HCT116 (cell line): ENCODE measurements around the gene TNS3. TPM values are rescaled to one million over a fixed set of nuclear protein-coding genes. Genes with fewer than 3 reads are reported as not detected.

ENCODE experiments used
- ATAC-seq: fragments of 200-7000 bp; cut with Tn5 transposase; 2 replicates; pipeline ENCODE4 v1.9.1; 2020; ENCODE audit warnings: mild to moderate bottlenecking, moderate library complexity
- BruUV-seq: library from RNA; stranded (reverse); fragments of 400-500 nt; replicated peaks from 2 replicates; lab custom pipeline; 2021; lab: Mats Ljungman, UMichigan
- CTCF ChIA-PET: fragments of 300-600 bp; sonication (Branson Sonifier 250); formaldehyde crosslinking; loops from one replicate; lab custom pipeline; 2021; ENCODE audit warnings: antibody characterized with exemption; lab: Charles Lee
- POLR2A ChIA-PET: fragments of 300-600, 350-600 bp; sonication (Branson Sonifier 250); formaldehyde crosslinking; loops from one replicate; lab custom pipeline; 2021; ENCODE audit warnings: antibody characterized with exemption; lab: Charles Lee
- RAD21 ChIA-PET, 2 experiments: fragments of 300-600 bp; sonication (Branson Sonifier 250); formaldehyde crosslinking; loops; one replicate each; lab custom pipeline; 2023; ENCODE audit warnings: low total read pairs in 2 of 2; ENCODE audit not compliant: uncharacterized antibody in 2 of 2, unreplicated experiment in 2 of 2, low non-redundant PET in 1 of 2; lab: Charles Lee
- DNase-seq: peaks from one replicate; pipeline ENCODE4 v3.0.0-alpha.2; 2010; ENCODE audit warnings: low read depth, low spot score
- H2AFZ ChIP-seq: fragments of 200-600 bp; shearing (Covaris generic), sonication (generic); 2 replicates; pipeline ENCODE4 v1.6.1; 2017; ENCODE audit warnings: low read depth, mixed run types, mixed read lengths, antibody characterized with exemption, low read length; ENCODE audit not compliant: poor library complexity, severe bottlenecking
- H3K27ac ChIP-seq: 2 replicates; pipeline ENCODE4 v1.5.1; 2012; ENCODE audit warnings: low read depth, low read length
- H3K27me3 ChIP-seq: fragments of 200-600 bp; sonication (generic); 2 replicates; pipeline ENCODE4 v1.6.1; 2016; ENCODE audit warnings: mixed run types, low read length, mixed read lengths; ENCODE audit not compliant: insufficient read depth
- H3K36me3 ChIP-seq, 2 experiments: fragments of 200-500 bp in 1 of 2; fragments of 200-600 bp in 1 of 2; sonication (Bioruptor generic) in 1 of 2; sonication (generic) in 1 of 2; 2 replicates each; pipeline versions ENCODE4 v1.5.1 to v1.6.1; 2014 to 2016; ENCODE audit warnings: low read length in 2 of 2, inconsistent platforms in 1 of 2, mixed read lengths in 1 of 2, mixed run types in 1 of 2; ENCODE audit not compliant: insufficient read depth in 2 of 2, control insufficient read depth in 1 of 2
- H3K4me1 ChIP-seq, 2 experiments: fragments of 200-600 bp in 1 of 2; sonication (generic) in 1 of 2; 2 replicates each; pipeline versions ENCODE4 v1.5.1 to v1.6.1; 2012 to 2017; ENCODE audit warnings: low read length in 2 of 2, inconsistent platforms in 1 of 2, mild to moderate bottlenecking in 1 of 2, mixed read lengths in 1 of 2, mixed run types in 1 of 2, moderate library complexity in 1 of 2; ENCODE audit not compliant: insufficient read depth in 2 of 2, control insufficient read depth in 1 of 2
- H3K4me2 ChIP-seq: fragments of 200-600 bp; sonication (generic); 2 replicates; pipeline ENCODE4 v1.6.1; 2017; ENCODE audit warnings: mixed run types, low read length, mixed read lengths
- H3K4me3 ChIP-seq, 2 experiments: fragments of 200-600 bp in 1 of 2; sonication (generic) in 1 of 2; replicated peaks in 1 of 2; 2 replicates each; pipeline ENCODE4 v1.5.1; 2011 to 2016; ENCODE audit warnings: low read length in 2 of 2, control low read depth in 1 of 2, low read depth in 1 of 2, mild to moderate bottlenecking in 1 of 2, mixed read lengths in 1 of 2, mixed run types in 1 of 2
- H3K79me2 ChIP-seq: fragments of 200-600 bp; sonication (generic); 2 replicates; pipeline ENCODE4 v1.6.1; 2017; ENCODE audit warnings: mild to moderate bottlenecking, mixed run types, low read length, moderate library complexity, mixed read lengths; ENCODE audit not compliant: insufficient read depth
- H3K9ac ChIP-seq: fragments of 200-600 bp; sonication (generic); 2 replicates; pipeline ENCODE4 v1.6.1; 2016; ENCODE audit warnings: low read length, mixed read lengths
- H3K9me2 ChIP-seq: fragments of 200-600 bp; sonication (generic), shearing (Covaris generic); 2 replicates; pipeline ENCODE4 v1.6.1; 2017; ENCODE audit warnings: mixed run types, mild to moderate bottlenecking, moderate library complexity; ENCODE audit not compliant: insufficient read depth
- H3K9me3 ChIP-seq, 2 experiments: fragments of 200-500 bp in 1 of 2; fragments of 200-600 bp in 1 of 2; sonication (Bioruptor generic) in 1 of 2; sonication (generic) in 1 of 2; 2 replicates each; pipeline ENCODE4 v1.6.1; 2014 to 2017; ENCODE audit warnings: low read length in 2 of 2, mixed read lengths in 2 of 2, inconsistent platforms in 1 of 2, low read depth in 1 of 2, mild to moderate bottlenecking in 1 of 2, mixed run types in 1 of 2, moderate library complexity in 1 of 2; ENCODE audit not compliant: control insufficient read depth in 1 of 2, insufficient read depth in 1 of 2
- H4K20me1 ChIP-seq: fragments of 200-600 bp; sonication (generic), shearing (Covaris generic); 2 replicates; pipeline ENCODE4 v1.6.1; 2017; ENCODE audit warnings: mixed run types, mild to moderate bottlenecking, moderate library complexity; ENCODE audit not compliant: insufficient read depth
- CBX3 ChIP-seq: IDR thresholded peaks from 2 replicates; pipeline ENCODE4 v1.6.1; 2012; ENCODE audit warnings: low read depth
- CEBPB ChIP-seq: IDR thresholded peaks from 2 replicates; pipeline ENCODE4 v1.6.1; 2012; ENCODE audit warnings: low read depth
- CTCF ChIP-seq, 3 experiments: fragments of 200-600 bp in 1 of 3; sonication (generic) in 1 of 3; IDR thresholded peaks in 2 of 3; conservative IDR thresholded peaks in 1 of 3; 2 replicates each; pipeline ENCODE4 v1.5.1; 2012 to 2017; ENCODE audit warnings: low read depth in 2 of 3, low read length in 2 of 3, antibody characterized with exemption in 1 of 3, borderline replicate concordance in 1 of 3, control low read depth in 1 of 3, mild to moderate bottlenecking in 1 of 3, mixed read lengths in 1 of 3, mixed run types in 1 of 3, moderate library complexity in 1 of 3; ENCODE audit not compliant: insufficient read depth in 1 of 3
- EZH2 ChIP-seq: fragments of 200-600 bp; sonication (generic); IDR thresholded peaks from 2 replicates; pipeline ENCODE4 v1.6.1; 2017; ENCODE audit warnings: antibody characterized with exemption, mixed run types
- FOSL1 ChIP-seq: IDR thresholded peaks from 2 replicates; pipeline ENCODE4 v1.6.1; 2012; ENCODE audit warnings: low read depth
- MAX ChIP-seq: IDR thresholded peaks from 2 replicates; pipeline ENCODE4 v1.6.1; 2012
- POLR2AphosphoS5 ChIP-seq: IDR thresholded peaks from 2 replicates; pipeline ENCODE4 v1.6.1; 2011; ENCODE audit warnings: mild to moderate bottlenecking, low read depth, low read length, moderate library complexity
- RAD21 ChIP-seq: IDR thresholded peaks from 2 replicates; pipeline ENCODE4 v1.6.1; 2012; ENCODE audit warnings: low read depth, mild to moderate bottlenecking
- SP1 ChIP-seq: IDR thresholded peaks from 2 replicates; pipeline ENCODE4 v1.6.1; 2012; ENCODE audit warnings: low read depth
- YY1 ChIP-seq: IDR thresholded peaks from 2 replicates; pipeline ENCODE4 v1.6.1; 2011; ENCODE audit warnings: low read length, low read depth, moderate library complexity, mild to moderate bottlenecking; ENCODE audit not compliant: insufficient replicate concordance; ENCODE audit errors: extremely low read depth
- ZFX ChIP-seq: fragments of 450-650 bp; IDR thresholded peaks from 2 replicates; pipeline ENCODE4 v1.6.1; 2017
- ZNF274 ChIP-seq: fragments of 200-500 bp; sonication (Bioruptor generic); IDR thresholded peaks from 2 replicates; pipeline ENCODE4 v1.6.1; 2014; ENCODE audit warnings: mild to moderate bottlenecking, low read depth, low read length, inconsistent platforms
- intact Hi-C: fragments of 100-400 bp; cut with micrococcal nuclease; formaldehyde crosslinking; loops from 2 replicates; pipeline ENCODE4 v1.10.0; 2022
- total RNA-seq: library from RNA; stranded (reverse); gene quantifications from one replicate; pipeline ENCODE4 v1.2.1, GENCODE V29; 2021; ENCODE audit not compliant: unreplicated experiment
- TF ChIP-seq, protein P1 (sequence below): IDR thresholded peaks from 2 replicates; pipeline ENCODE4 v1.6.1; 2011; ENCODE audit warnings: mild to moderate bottlenecking, low read length, moderate library complexity; ENCODE audit not compliant: insufficient replicate concordance; ENCODE audit errors: extremely low read depth
- TF ChIP-seq, protein P2 (sequence below): IDR thresholded peaks from 2 replicates; pipeline ENCODE4 v1.6.1; 2012

TNS3 gene
- total RNA-seq, 1 experiment from 2014 or later: 9.1 TPM

GRCh38 chr7:47614450-47614849 lies 32.5 kb upstream of the TNS3 start:
- H3K9ac ChIP-seq: no peak overlapping the region
- no peaks in the 10 kb centered on the region for H4K20me1 ChIP-seq
- intact Hi-C loops: no loop called here
- H3K27ac ChIP-seq: no peak overlapping the region
- H3K9me2 ChIP-seq: no peaks in the 10 kb centered on the region
- no peaks in the 10 kb centered on the region for H3K27me3 ChIP-seq
- ChIA-PET CTCF (no interaction called here), RAD21 (no interaction called here), POLR2A (no interaction called here)
- no peak for DNase-seq
- no peaks in the 10 kb centered on the region for H3K4me1 ChIP-seq
- BruUV-seq: no TSS peak
- H3K36me3 ChIP-seq: no peaks in the 10 kb centered on the region
- TF ChIP-seq CEBPB: no peak
- TF ChIP-seq CTCF (IDR thresholded peaks at IDR 0.05 in 2 of 3, conservative IDR thresholded peaks at IDR 0.05 in 1 of 3; ENCODE audit: borderline replicate concordance in 1 of 3, insufficient read depth in 1 of 3, low read depth in 2 of 3, low read length in 2 of 3): no peak
- TF ChIP-seq, protein P1, sequence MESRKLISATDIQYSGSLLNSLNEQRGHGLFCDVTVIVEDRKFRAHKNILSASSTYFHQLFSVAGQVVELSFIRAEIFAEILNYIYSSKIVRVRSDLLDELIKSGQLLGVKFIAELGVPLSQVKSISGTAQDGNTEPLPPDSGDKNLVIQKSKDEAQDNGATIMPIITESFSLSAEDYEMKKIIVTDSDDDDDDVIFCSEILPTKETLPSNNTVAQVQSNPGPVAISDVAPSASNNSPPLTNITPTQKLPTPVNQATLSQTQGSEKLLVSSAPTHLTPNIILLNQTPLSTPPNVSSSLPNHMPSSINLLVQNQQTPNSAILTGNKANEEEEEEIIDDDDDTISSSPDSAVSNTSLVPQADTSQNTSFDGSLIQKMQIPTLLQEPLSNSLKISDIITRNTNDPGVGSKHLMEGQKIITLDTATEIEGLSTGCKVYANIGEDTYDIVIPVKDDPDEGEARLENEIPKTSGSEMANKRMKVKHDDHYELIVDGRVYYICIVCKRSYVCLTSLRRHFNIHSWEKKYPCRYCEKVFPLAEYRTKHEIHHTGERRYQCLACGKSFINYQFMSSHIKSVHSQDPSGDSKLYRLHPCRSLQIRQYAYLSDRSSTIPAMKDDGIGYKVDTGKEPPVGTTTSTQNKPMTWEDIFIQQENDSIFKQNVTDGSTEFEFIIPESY: no peak
- TF ChIP-seq ZNF274: no peak
- TF ChIP-seq, protein P2, sequence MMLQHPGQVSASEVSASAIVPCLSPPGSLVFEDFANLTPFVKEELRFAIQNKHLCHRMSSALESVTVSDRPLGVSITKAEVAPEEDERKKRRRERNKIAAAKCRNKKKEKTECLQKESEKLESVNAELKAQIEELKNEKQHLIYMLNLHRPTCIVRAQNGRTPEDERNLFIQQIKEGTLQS: no peak
- TF ChIP-seq POLR2AphosphoS5: no peak
- TF ChIP-seq FOSL1: no peak
- TF ChIP-seq MAX: no peak
- no peak for TF ChIP-seq CBX3
- no peak for TF ChIP-seq YY1
- no peak for TF ChIP-seq RAD21
- no peak for TF ChIP-seq ZFX
- TF ChIP-seq SP1: no peak
- TF ChIP-seq EZH2: no peak
- H3K4me3 ChIP-seq: no peak overlapping the region
- H3K79me2 ChIP-seq: no peaks in the 10 kb centered on the region
- H2AFZ ChIP-seq: no peak overlapping the region
- H3K9me3 ChIP-seq: no peaks in the 10 kb centered on the region
- H3K4me2 ChIP-seq: no peak overlapping the region
- no peak for ATAC-seq
